ENCODE results near the gene GTF2H2.
"Not testable (repeated sequence)": the region's sequence is repeated elsewhere in the genome, so short reads cannot be mapped to it uniquely, and the experiment has no call there.

DNA sequence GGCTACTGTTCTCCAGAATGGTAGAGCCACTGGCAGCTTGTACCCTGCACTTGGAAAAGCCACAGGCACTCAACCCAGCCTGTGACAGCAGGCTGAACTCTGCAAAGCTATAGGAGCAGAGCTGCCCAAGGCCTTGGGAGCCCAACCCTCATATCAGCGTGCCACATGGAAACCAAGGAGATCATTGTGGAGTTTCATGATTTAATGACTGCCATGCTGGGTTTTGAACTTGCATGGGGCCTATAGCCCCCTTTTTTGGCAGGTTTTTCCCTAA lies 30.4 kb upstream of the GTF2H2 start:
- TF ChIP-seq, protein P1, sequence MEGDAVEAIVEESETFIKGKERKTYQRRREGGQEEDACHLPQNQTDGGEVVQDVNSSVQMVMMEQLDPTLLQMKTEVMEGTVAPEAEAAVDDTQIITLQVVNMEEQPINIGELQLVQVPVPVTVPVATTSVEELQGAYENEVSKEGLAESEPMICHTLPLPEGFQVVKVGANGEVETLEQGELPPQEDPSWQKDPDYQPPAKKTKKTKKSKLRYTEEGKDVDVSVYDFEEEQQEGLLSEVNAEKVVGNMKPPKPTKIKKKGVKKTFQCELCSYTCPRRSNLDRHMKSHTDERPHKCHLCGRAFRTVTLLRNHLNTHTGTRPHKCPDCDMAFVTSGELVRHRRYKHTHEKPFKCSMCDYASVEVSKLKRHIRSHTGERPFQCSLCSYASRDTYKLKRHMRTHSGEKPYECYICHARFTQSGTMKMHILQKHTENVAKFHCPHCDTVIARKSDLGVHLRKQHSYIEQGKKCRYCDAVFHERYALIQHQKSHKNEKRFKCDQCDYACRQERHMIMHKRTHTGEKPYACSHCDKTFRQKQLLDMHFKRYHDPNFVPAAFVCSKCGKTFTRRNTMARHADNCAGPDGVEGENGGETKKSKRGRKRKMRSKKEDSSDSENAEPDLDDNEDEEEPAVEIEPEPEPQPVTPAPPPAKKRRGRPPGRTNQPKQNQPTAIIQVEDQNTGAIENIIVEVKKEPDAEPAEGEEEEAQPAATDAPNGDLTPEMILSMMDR (IDR thresholded peaks at IDR 0.05): not testable (repeated sequence)
- TF ChIP-seq POLR2AphosphoS5 (IDR thresholded peaks at IDR 0.05); POLR2A (IDR thresholded peaks at IDR 0.05); EP300 (IDR thresholded peaks at IDR 0.05; ENCODE audit: low read depth): not testable (repeated sequence)
